HG03521 (cell line): ENCODE data around the gene COX6A1.

ENCODE experiments used
- ATAC-seq: cut with Tn5 transposase; IDR thresholded peaks from one replicate; pipeline ENCODE4 v1.9.1; 2021; ENCODE audit warnings: mild to moderate bottlenecking, moderate library complexity; ENCODE audit not compliant: unreplicated experiment

COX6A1 gene

DNA sequence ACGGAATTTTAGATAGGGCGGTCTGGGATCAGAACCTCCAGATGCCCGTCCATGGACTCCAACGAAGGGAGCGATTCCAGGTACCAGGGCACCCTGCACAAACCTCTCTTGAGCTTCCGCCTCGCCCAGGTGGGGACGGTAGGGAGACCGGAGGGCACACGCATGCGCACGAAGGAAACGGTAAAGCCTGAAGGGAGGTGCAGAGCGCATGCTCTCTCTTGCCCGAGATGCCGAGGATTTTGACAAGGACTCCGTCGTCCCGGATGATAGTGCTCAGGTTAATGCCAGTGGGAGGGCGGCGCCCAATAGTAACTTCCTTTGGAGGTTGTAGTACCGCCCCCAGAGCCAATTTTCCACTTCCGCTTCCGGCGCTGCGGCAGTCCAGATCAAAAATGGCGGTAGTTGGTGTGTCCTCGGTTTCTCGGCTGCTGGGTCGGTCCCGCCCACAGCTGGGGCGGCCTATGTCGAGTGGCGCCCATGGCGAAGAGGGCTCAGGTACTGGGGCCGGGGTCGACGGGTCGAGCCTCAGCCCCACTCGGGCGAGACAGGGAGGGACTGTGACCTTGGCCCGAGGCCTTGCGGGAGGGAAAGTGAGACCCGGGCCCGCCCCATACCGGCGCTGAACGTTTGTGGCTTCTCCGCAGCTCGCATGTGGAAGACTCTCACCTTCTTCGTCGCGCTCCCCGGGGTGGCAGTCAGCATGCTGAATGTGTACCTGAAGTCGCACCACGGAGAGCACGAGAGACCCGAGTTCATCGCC, at the start of gene COX6A1:
Gene COX6A1, plus strand, starts transcription at position 379 of the 760 bp plus-strand sequence. Its CDS starts 14 bp downstream, at position 393.
- ATAC-seq, result peak; percentile 95

DNA sequence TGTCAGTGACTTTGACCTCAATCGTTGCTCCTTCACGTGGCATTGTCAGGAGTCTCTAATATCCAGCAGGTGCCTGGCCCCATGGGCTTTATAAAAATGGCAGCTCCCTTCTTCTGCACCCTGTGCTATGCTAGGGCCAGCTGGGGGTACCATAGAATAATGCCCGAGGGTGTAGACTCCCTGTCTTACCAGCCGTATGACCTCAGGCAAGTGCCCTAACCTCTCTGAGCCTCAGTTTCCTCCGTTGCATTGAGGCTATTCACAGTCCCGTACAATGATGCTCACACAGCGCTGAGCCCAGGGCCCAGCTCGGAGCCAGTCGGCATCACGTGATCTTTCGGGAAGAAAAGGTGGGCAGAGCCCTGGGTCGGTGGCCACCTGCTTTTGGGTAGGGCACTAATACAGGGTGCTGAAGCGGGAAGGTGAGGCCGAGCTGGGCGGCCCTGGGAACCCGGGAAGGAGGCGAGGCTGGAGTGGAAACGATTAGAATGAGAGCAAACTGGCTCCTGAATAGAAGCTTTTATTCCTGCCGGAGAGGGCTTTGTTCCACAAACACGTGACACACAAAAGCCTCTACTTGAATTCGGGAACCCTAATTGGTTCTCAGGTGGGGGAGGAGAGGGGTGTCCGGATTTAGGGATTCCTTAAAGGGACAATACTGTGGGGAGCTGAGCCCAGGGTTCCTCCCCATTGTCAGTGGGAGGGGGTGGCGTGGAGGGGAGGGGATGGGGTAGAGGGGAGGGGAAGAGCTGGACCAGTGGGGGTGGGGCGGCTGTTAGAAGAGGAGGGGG, 49.0 kb upstream of the COX6A1 start:
- ATAC-seq, result no peak

DNA sequence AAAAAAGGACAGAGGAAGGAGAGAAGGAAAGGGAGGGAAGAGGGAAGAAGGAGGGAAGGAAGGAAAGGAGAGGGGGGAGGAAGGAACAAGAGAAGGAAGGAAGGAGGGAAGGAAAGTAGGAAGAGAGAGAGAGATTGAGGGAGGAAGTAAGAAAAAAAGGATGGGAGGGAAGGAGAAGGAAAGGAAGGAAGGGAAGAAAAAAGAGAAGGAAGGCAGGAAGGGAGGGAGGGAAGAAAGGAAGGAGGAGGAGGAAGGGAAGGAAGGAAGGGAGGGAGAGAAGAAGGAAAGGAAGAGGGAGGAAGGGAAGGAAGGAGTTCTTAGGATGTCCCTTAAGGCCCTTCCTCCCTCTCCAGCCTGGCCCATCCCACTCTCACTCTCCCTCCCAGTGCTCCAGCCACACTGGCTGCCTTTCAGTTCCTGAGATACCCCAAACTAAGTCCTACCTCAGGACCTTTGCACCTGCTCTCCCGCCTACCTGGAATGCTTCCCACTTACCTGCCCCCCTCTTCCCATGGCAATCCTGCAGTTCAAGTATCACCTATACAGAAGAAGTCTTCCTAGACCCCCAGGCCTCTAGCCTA, 47.3 kb upstream of the COX6A1 start:
- no peak for ATAC-seq

DNA sequence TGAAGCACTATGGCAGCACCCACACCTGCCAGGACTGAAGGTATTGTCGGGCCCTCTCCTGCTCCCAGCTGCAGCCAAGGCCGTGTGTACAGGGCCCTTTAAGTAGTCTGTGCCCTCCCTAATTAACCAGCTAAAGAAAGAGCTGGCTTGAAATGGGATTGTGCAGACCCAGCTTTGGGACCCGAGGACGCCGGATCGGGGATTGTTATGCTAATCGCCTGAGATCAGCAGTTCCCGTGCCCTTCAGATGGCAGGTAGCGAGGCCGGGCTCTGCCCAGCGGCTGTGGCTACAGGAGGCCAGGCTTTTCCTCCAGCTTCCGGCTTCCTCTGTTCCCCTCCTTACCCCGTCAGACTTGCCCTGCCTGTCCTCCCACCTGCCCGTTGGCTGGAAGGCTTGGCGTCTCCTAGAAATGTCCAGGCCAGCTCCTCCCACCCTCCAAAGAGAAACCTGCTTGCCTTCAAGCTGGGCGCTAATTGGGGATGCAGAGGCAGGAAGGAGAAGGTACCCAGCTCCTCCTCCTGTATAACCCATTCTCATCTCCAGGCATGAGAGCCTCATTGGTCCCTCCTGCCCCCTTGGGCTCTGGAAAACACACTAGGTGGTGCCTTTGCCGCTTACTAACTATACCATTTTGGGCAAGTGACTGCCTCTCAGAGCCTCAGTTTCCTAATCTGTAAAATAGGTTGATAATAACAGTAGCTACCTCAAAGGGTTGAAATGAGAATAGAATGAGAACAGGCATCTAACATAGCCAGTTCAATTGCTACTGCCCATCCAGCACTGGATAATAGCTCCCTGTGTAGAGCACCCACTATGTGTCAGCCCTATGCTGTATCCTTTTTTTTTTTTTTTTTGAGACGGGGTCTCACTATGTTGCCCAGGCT, 43.2 kb upstream of the COX6A1 start:
- no peak for ATAC-seq

DNA sequence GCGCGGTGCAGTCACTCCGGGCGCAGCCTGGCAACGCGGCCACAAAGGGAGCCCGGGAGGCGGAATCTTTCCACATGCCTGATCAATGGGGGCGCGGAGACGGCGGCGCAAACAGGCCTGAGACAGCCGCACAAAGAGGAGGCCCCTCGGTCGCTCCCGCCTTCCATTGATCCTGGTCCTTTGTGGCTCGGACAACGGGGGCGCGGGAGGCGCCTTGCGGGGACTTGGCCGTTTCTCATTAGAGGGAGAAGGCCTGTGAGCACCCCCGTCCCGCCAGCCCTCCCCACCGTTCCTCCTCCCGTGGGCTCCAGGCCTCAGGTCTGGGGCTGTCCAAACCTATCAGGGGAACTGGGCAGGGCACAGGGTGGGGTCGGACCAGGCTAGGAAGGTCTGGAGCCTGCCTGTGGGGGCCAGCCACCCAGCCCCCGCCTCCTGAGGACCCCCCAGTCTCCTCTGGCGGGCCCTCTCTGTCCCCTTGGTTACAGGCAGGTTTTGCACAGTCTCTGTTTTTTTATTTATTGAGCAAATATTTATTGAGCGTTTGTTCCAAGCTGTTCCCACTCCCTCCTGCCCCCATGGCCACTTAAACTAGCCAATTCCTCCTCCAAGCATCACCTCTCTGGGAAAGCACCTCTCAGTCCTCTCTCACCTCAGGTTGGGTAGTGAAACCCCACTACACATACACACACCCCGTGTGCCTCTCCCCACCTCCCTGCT, 39.9 kb upstream of the COX6A1 start:
- ATAC-seq, result no peak

DNA sequence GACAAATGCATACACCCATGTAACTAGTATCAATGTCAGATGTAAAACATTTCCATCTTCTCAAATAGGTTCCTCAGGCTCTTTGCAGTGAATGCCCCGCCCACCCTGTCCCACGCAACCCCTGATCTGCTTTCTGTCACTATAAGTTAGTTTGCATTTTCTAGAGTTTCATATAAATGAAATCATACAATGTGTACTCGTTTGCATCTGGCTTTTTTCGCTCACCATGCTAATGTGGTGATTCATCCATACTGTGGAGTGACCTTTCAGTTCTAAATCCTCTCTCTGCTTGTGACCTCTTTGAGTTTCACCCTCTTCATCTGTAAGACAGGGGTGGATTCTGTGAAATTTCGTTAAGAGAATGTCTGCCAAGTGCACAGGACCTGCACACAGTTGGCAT, 38.4 kb upstream of the COX6A1 start:
- ATAC-seq, result no peak

DNA sequence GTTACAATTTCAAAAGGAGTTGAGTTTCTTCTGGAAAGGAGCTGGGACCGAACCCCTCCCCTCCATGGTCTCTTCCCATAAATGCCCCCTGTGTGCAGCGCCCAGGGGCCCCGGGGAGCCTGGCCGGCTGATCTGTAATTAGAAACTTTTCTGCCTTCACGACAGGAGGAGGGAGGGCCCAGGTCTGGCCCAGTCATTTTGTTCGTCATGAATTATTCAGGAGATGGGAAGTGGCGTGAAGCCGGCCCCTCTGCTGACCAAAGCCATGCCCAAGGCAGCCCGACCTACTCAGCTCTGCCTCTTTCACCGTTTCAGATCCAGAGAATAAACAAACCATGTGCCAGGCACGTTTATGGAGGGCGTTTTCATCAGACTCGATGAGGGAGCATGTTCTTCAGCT, 35.7 kb upstream of the COX6A1 start:
- ATAC-seq, result no peak

DNA sequence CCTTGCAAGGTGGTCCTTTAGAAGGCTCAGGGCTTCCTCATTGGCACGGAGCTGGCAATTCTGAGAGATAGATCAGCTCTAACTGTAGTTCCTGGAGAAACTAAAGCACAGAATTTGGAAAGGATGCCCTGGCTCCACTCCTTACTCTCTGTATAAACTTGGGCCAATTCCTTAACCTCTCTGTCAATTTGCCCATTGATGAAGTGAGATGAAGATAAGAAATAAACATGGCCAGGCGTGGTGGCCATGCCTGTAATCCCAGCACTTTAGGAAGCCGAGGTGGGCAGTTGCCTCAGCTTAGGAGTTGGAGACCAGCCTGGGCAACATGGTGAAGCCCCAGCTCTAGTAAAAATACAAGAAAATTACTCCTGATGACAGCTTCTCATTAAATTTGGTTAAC, 34.0 kb upstream of the COX6A1 start:
- no peak for ATAC-seq

DNA sequence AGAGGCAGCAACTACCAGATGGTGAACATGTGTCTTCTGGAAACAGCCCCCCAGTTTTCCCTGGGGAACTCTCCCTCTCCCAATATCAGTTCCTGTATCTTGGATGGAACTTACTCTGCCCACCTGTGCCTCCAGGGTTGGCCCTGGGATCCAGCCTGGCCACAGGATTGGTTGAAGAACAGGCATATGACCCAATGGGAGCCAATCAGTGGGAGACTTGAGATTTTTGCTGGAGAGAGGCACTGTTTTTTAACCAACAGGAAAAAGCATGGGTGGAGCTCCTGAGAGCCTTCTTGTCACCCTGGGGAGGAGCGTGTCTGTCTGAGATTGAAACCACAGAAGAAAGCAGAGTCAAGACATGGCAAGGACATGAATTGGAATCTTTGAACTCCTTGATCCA, 33.6 kb upstream of the COX6A1 start:
- no peak for ATAC-seq

DNA sequence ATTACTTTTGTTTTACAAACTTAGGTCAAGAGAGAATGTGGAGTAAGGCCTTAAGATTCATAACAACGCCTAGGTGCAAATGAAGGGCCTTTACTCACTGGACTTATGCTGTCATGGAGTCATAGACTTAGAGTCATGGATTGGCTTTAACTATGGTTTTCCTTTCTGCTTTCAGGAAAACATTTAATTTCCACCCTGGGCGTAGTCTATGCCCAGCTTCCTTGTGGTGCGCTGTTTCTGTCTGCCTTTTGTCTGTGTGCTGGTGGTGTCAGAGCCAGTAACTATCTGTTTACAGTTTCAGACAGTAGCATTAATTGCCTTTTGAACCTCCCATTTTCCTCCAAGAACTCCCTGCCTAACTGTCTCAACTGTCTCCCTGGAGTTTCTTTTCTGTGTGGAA, 31.8 kb upstream of the COX6A1 start:
- ATAC-seq, result no peak

DNA sequence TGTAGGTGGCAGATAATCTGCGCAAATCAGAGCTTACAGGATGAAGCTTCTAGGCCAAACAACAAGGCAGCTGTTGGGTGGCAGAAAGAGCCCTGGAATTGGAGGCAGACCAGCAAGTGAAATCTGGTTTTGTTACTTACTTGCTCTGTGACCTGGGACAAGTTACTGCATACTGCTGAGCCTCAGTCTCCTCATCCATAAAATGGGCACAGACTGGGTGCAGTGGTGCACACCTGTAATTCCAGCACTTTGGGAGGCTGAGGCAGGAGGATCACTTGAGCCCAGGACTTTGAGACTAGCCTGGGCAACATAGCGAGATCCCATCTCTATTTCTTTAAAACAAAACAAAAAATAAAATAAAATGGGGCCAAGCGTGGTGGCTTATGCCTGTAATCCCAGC, 31.4 kb upstream of the COX6A1 start:
- ATAC-seq, result no peak

DNA sequence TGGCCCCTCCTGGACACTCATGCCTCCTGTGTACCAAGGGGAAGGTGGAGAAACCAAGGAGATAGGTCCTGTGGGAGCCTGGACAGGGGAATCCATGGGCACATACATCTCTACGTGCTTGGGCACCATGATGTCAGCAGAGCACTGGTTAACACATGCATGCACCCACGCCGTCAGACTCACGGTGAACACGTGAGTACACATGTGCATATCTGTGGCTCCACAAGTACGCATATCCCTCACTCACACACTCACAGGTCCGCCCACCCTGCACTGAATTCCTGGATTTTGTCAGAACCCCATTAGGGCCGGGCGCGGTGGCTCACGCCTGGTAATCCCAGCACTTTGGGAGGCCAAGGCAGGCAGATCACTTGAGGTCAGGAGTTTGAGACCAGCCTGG, 29.1 kb upstream of the COX6A1 start:
- no peak for ATAC-seq

DNA sequence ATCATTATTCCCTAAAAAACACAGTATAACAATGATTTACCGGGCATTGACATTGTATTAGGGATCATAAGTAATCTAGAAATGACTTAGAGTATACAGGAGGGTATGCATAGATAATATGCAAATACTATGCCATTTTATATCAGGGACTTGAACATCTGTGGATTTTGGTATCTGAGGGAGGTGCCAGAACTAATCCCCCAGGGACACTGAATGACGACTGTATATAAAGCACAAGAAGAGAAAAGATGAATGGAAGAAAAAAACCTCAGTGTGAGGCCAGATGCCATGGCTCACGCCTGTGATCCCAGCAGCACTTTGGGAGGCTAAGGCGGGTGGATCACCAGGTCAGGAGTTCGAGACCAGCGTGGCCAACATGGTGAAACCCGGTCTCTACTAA, 25.5 kb upstream of the COX6A1 start:
- no peak for ATAC-seq

DNA sequence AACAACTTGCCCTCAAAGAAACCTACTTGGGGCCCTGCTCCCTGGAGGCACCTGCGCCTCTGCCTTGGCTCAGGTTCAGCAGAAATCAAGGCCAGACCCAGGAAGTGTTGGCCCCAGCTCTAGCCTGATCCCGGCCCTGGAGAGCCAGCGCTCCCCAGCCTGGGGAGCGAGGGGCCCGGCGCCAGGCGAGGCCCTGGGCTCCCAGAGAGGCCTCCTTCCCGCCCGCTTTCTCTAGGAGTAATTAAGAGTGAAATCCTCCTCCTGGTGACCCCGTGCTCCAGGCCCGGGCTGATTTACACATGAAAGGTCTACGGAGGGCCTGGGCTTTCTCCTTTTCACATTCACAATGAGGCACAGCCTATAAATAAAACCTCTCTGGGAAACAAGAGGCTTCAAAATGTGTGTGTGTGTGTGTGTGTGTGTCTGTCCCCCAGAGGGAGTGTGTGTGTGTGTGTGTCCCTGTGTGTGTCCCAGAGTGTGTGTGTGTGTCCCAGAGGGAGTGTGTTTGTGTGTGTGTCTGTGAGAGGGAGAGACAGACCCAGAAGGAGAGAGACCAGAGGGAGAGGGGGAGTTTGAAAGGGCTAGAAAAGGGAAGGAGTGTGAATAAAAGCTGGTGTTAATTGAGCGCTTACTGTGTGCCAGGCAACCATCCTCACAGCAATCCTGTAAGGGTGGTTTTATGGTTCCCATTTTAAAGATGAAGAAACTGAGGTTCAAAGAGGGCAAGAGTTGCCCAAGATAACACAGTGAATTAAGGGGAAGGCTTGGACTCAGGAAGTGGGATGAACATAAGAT, 23.8 kb upstream of the COX6A1 start:
- ATAC-seq, result no peak

DNA sequence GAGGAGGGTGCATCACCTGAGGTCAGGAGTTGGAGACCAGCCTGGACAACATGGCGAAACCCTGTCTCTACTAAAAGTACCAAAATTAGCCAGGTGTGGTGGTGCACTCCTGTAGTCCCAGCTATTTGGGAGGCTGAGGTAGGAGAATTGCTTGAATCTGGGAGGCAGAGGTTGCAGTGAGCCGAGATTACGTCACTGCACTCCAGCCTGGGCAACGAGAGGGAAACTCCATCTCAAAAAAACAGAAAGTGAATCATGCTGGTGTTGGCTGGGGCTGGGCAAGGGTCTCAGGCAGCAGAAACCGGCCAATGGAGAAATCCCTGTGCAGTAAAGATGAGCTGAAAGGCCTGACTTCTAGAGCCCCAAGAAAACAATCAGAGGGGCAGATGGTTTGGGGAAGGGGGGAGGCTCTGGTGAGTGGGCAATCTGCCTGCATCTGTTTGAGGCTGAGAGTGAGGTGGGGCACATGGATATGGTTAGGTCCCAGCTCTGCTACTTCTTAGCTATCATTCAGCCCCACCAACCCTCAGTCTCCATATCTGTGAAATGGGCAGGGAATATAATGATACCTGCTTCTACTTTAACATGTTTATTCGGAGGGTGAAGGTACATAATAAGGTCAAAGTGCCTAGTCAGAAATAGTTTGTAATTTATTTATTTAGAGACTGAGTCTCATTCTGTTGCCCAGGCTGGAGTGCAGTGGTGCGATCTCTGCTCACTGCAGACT, 21.3 kb upstream of the COX6A1 start:
- ATAC-seq, result no peak

DNA sequence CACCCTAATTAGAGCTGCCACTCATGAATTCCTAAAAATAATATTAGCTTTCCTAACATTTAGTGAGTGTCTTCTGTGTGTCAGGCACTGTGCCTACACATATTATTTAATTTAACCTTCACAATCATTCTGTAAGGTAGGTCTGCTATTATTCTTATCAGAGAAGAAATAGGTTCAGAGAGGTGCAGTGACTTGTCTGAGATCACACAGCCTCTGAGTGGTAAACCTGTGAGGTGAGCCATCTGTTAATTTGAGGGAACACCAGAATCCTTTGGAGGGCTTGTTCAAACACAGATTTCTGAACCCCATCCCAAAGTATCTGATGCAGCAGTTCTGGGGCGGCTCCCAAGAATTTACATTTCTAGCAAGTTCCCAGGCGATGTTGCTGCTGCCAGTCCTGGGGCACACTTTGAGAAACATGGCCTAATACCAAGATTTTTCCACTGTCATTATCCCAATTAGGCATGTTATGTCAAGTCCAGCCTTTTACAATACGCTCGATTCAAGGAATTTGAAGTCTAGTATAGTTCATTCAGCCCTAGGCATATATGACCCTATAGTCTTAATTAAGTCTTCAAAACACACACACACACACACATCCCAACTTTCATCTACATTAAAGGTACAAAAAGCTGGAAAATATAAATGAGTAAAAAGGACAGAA, 19.9 kb upstream of the COX6A1 start:
- ATAC-seq, result no peak

DNA sequence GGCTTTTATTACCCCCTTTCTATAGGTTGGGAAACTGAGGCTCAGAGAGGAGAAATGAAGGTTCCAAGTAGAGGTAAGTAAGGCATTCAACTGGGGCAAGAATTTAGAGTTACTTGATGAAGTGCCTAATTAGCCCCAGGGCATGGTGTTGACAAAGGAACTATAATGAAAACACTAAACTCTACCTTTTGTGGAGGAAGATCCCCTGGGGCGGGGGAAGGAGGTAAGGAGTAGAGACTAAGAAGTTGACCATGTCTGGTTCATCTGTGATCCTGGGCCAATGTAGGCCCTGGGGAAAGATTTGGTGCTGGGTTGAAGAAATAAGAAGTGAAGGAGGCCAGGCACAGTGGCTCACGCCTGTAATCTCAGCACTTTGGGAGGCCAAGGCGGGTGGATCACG, 16.2 kb upstream of the COX6A1 start:
- ATAC-seq, result no peak

DNA sequence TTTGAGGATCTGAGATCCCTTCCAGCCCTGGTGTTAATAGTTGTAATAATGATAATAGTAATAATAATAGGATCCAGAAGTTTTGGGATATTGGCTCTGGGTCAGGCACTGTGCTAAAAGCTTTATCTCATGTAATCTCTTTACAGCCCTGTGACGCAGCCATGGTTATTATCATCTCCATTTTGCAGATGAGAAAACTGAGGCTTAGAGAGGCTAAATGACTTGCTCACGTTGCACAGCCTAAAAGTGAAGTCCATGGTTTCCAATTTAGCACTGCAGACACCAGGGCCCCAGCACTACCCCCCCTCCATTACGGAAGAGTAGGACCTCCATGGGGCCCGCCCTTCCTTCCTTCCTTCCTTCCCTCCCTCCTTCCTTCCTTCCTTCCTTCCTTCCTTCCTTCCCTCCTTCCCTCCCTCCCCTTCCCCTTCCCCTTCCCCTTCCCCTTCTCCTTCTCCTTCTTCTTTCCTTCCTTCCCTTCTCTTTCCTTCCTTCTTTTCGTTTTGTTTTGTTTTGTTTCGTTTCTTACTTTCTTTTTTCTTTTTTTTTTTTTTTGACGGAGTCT, 14.9 kb upstream of the COX6A1 start:
- no peak for ATAC-seq
